Lower lobe of right lung (tissue), 2 donors: Measurements from ENCODE around the gene PKNOX2. TPM values are rescaled to one million over a fixed set of nuclear protein-coding genes. Genes with fewer than 3 reads are reported as not detected.

Experiments used
- ATAC-seq, 2 donors: fragments of 200-7000 bp; cut with Tn5 transposase; one replicate each; pipeline ENCODE4 v1.9.1; 2020 to 2022; ENCODE audit warnings: mild to moderate bottlenecking in 2 of 2, moderate library complexity in 2 of 2
- DNase-seq: peaks from one replicate; pipeline ENCODE4 v3.0.0-alpha.2; 2020
- H3K27ac ChIP-seq: fragments of 200-600 bp; one replicate; pipeline ENCODE4 v1.8.0; 2022
- H3K27me3 ChIP-seq: fragments of 200-600 bp; one replicate; pipeline ENCODE4 v1.8.0; 2022; ENCODE audit warnings: low read depth
- H3K36me3 ChIP-seq: fragments of 200-600 bp; one replicate; pipeline ENCODE4 v1.8.0; 2022; ENCODE audit warnings: mild to moderate bottlenecking
- H3K4me1 ChIP-seq: fragments of 200-600 bp; one replicate; pipeline ENCODE4 v1.8.0; 2022
- H3K4me3 ChIP-seq: fragments of 200-600 bp; one replicate; pipeline ENCODE4 v1.8.0; 2022; ENCODE audit warnings: mild to moderate bottlenecking
- H3K9me3 ChIP-seq: fragments of 200-600 bp; one replicate; pipeline ENCODE4 v1.8.0; 2022
- intact Hi-C: fragments of 100-400 bp; cut with DNase I; formaldehyde crosslinking; loops from one replicate; pipeline ENCODE4 v1.11.0; 2022
- total RNA-seq: library from RNA; stranded (reverse); fragmentation: NEBNext Ultra II Directional; extraction: Animal tissue kit (Norgen Biotek cat#: 25700); gene quantifications from one replicate; pipeline ENCODE4 v1.2.1, GENCODE V29; 2021
- TF ChIP-seq, protein P1 (sequence below): fragments of 200-600 bp; IDR thresholded peaks from one replicate; pipeline ENCODE4 v1.8.0; 2022; ENCODE audit warnings: antibody characterized with exemption, mild to moderate bottlenecking
- donor health status: DM: no; HTN: yes; CAD: no; lungs with severe emphysema.

Gene PKNOX2
- total RNA-seq, 1 donor from 2014 or later, result 14.4 TPM

DNA sequence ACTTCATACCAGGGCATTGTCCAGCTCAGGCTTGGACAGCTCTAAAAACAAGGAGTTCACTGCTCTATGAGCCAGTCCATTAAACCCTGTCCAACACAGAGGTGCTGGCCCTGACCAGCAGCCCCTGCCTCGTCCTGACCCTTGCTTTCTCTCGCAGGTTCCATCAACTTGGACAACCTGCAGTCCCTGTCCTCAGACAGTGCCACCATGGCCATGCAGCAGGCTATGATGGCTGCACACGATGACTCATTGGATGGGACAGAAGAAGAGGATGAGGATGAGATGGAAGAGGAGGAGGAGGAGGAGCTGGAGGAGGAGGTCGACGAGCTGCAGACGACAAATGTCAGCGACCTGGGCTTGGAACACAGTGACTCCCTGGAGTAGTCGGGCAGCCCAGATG, 266.5 kb downstream of the PKNOX2 start:
- H3K27me3 ChIP-seq, result peaks cover 6% of the 10 kb centered on the region
- TF ChIP-seq, protein P1, sequence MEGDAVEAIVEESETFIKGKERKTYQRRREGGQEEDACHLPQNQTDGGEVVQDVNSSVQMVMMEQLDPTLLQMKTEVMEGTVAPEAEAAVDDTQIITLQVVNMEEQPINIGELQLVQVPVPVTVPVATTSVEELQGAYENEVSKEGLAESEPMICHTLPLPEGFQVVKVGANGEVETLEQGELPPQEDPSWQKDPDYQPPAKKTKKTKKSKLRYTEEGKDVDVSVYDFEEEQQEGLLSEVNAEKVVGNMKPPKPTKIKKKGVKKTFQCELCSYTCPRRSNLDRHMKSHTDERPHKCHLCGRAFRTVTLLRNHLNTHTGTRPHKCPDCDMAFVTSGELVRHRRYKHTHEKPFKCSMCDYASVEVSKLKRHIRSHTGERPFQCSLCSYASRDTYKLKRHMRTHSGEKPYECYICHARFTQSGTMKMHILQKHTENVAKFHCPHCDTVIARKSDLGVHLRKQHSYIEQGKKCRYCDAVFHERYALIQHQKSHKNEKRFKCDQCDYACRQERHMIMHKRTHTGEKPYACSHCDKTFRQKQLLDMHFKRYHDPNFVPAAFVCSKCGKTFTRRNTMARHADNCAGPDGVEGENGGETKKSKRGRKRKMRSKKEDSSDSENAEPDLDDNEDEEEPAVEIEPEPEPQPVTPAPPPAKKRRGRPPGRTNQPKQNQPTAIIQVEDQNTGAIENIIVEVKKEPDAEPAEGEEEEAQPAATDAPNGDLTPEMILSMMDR, result no peak
- no peak for DNase-seq
- intact Hi-C loops, result no loop called here
- no peaks in the 10 kb centered on the region for H3K9me3 ChIP-seq
- H3K27ac ChIP-seq, result no peak overlapping the region
- H3K4me1 ChIP-seq, result no peaks in the 10 kb centered on the region
- H3K4me3 ChIP-seq, result no peak overlapping the region
- no peak for ATAC-seq
- no peaks in the 10 kb centered on the region for H3K36me3 ChIP-seq

DNA sequence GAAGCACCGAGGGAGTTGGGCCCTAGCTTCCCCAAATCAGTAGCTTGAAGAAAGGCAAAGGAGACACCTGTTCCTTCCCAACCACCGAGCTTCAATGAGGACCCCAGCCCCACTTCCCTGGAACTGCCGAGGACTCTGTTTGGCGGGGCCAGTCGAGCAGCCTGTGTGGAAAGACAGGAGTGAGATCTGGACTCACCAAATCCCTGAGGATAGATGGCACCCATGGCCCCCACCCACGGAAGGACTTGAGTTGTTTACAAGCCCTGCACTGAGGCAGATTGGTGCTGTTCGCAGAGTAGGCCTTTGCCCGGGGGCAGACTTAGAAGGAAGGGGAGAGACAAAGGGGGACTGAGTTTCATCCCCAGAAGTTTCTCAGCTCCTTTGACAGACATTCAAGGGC, 266.9 kb downstream of the PKNOX2 start:
- Histone ChIP-seq H3K36me3 (no peaks in the 10 kb centered on the region), H3K4me3 (no peak overlapping the region), H3K27me3 (peaks cover 6% of the 10 kb centered on the region), H3K9me3 (no peaks in the 10 kb centered on the region), H3K27ac (no peak overlapping the region), H3K4me1 (no peaks in the 10 kb centered on the region)
- no peak for DNase-seq
- TF ChIP-seq, protein P1, result no peak
- intact Hi-C loops, result no loop called here
- ATAC-seq, result no peak

DNA sequence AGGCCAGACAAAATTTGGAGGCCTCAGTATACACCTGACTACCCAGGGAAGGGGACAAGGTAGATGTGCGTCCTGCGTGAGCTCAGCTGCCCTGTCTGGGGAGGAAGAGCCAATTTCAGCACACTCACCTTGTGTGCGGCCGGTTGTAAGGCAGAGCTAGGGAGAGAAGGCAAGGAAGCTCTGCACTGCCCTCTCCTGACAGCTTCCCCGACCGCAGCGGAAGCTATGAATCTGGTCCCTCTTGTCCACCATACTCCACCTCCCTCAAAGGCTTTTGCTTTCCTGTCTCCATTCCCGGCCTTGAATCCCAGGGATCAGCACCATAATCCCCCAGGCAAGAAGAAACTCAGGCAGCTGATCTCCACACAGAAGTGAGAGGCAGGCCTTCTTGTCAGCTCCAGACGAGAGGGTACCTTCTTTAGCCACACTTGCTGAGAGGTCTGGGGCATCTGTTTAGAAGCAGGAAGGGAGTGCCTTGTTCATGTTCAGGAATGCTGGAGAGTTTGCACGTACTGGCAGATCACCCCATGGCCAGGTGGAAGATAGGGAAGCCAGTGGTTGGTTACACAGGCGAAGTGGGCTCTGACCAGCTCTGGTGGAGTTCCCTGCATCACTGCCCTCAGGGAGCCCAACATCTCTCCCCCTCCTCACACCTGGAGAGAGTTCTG, 269.0 kb downstream of the PKNOX2 start:
- ATAC-seq, result peak; percentile 58 to 61
- Histone ChIP-seq H3K27ac (no peak overlapping the region), H3K36me3 (no peaks in the 10 kb centered on the region), H3K4me3 (no peak overlapping the region), H3K4me1 (no peaks in the 10 kb centered on the region), H3K27me3 (peaks cover 6% of the 10 kb centered on the region), H3K9me3 (no peaks in the 10 kb centered on the region)
- DNase-seq, result no peak
- TF ChIP-seq, protein P1, result peak; percentile 39
- intact Hi-C loops, result no loop called here

DNA sequence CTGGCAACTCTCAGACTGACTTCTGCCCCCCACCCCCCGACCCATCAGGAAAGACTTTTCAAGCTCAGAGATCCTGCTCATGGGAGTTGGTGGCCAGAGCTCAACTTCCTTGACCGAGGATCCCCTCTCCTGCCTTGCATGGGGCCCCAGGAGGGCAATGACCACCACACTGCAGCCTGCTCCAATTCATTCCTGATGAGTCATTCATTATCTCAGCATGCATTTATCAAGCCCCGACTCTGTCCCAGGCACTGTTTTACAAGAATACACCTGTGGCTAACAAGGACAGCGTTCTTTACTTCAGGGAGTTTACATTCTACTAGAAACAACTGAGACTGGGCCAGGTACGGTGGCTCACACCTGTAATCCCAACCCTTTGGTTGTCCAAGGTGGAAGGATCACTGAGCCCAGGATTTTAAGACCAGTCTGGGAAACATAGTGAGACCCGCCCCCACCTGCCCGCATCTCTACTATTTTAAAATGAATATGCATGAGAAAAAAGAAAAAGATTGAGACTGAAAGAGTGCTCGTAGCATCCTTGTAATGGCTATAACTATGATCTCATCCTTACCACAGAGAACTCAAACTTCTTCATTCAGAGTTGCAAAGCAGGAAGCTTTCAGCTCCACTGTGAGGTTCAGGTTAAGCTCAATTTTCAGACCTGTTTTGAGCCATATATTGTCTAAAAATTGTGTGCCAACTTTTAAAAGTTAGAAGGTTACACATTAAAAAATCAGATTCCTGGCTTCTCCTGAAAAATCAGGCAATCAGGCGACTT, 271.1 kb downstream of the PKNOX2 start:
- intact Hi-C loops, result no loop called here

DNA sequence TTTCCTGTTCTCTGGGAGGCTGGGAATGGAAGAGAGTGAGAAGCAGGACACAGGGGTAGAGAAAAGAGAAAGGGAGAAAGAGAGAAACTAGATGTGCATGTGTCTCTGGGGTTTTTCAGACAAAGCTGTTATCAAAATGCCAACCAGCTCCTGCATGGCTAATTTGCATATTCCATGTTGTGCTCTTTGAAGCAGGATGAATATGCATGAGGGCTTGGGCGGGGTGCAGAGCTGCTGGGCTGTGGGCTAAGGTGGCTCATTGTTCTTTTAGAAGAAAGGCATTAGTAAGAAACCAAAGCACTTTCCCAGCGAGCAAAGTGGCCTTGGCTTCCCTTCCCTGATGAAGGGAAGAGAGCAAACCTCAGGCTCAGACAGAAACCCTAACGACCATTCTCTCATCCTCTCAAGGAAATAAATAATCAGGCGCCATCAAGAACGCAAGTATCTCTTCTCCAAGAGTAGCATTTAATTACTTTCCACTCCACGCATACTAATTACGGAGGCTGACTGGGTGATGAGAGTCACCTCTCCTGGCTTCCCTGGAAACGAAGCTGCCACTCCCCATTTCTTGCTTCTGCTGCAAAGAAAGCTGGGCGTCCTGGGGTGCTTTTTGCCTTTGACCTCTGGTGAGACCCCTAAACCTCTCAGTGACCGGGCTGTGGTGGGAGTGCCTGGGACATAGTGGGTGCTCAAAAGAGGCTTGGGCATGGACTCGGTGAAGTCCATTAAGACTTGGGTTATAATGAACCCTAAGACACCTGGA, 277.3 kb downstream of the PKNOX2 start:
- H3K9me3 ChIP-seq, result no peaks in the 10 kb centered on the region
- TF ChIP-seq, protein P1, result no peak
- no peak overlapping the region for H3K4me3 ChIP-seq
- no peak overlapping the region for H3K27ac ChIP-seq
- H3K36me3 ChIP-seq, result peaks cover 10% of the 10 kb centered on the region
- DNase-seq (no peak), ATAC-seq (no peak)
- H3K27me3 ChIP-seq, result no peaks in the 10 kb centered on the region
- intact Hi-C loops, result no loop called here
- no peaks in the 10 kb centered on the region for H3K4me1 ChIP-seq

More for the DNA sequence above, 271.1 kb downstream of the PKNOX2 start:
- no peak overlapping the region for H3K27ac ChIP-seq
- no peaks in the 10 kb centered on the region for H3K4me1 ChIP-seq
- DNase-seq, result no peak
- H3K27me3 ChIP-seq, result no peaks in the 10 kb centered on the region
- H3K9me3 ChIP-seq, result no peaks in the 10 kb centered on the region
- no peak overlapping the region for H3K4me3 ChIP-seq
- TF ChIP-seq, protein P1, result no peak
- no peak for ATAC-seq
- H3K36me3 ChIP-seq, result no peaks in the 10 kb centered on the region
